Left lung (tissue), 10 donors: ENCODE measurements around the gene AXIN1. TPM values are rescaled to one million over a fixed set of nuclear protein-coding genes. Genes with fewer than 3 reads are reported as not detected.
"Not testable (repeated sequence)": the region's sequence is repeated elsewhere in the genome, so short reads cannot be mapped to it uniquely, and the experiment has no call there.

Experiments
- ATAC-seq: fragments of 200-7000 bp; cut with Tn5 transposase; one replicate; pipeline ENCODE4 v1.9.1; 2020; ENCODE audit warnings: moderate library complexity
- DNase-seq, 4 donors: peaks; one replicate each; pipeline ENCODE4 v3.0.0-alpha.2; 2013 to 2020
- H3K27ac ChIP-seq, 2 donors: fragments of 200-600 bp; sonication (generic) in 1 of 2; one replicate each; pipeline versions ENCODE4 v1.5.0 to v1.8.0; 2020 to 2021
- H3K27me3 ChIP-seq, 2 donors: fragments of 200-600 bp; sonication (generic) in 1 of 2; one replicate each; pipeline versions ENCODE4 v1.5.0 to v1.8.0; 2020 to 2021
- H3K36me3 ChIP-seq, 2 donors: fragments of 200-600 bp; sonication (generic) in 1 of 2; one replicate each; pipeline versions ENCODE4 v1.5.0 to v1.8.0; 2020 to 2021
- H3K4me1 ChIP-seq, 2 donors: fragments of 200-600 bp; one replicate each; pipeline ENCODE4 v1.8.0; 2021
- H3K4me3 ChIP-seq, 2 donors: fragments of 200-600 bp; sonication (generic) in 1 of 2; one replicate each; pipeline versions ENCODE4 v1.5.0 to v1.8.0; 2020 to 2021; ENCODE audit warnings: mild to moderate bottlenecking in 1 of 2
- H3K9me3 ChIP-seq, 2 donors: fragments of 200-600 bp; sonication (generic) in 1 of 2; one replicate each; pipeline versions ENCODE4 v1.5.0 to v1.8.0; 2020 to 2021
- CTCF ChIP-seq, 2 donors: fragments of 200-600 bp; sonication (generic) in 1 of 2; IDR thresholded peaks; one replicate each; pipeline versions ENCODE4 v1.5.0 to v1.8.0; 2021; ENCODE audit warnings: antibody characterized with exemption in 2 of 2
- intact Hi-C, 2 donors: fragments of 100-400 bp; cut with DNase I; formaldehyde crosslinking; loops; one replicate each; pipeline versions ENCODE4 v1.11.2 to v1.14.2; 2022
- polyA plus RNA-seq, 6 donors: library from polyadenylated mRNA; unstranded; fragments of 120-200 nt; gene quantifications; one replicate each; pipeline ENCODE4 v1.2.1, GENCODE V29; 2013; ENCODE audit not compliant: insufficient read length in 6 of 6
- total RNA-seq, 2 donors: library from RNA; stranded (reverse); fragmentation: NEBNext Ultra II Directional; extraction: Animal tissue kit (Norgen Biotek cat#: 25700); gene quantifications; one replicate each; pipeline ENCODE4 v1.2.1, GENCODE V29; 2021
- donor health status: DM: no; HTN: yes; CAD: no.
- donor health status: DM: no; HTN: no; CAD: no.

AXIN1 gene
- total and polyA plus RNA-seq, 8 donors: 14.0 to 23.4 (median 18.0) TPM

GRCh38 chr16:342455-343213 is 9.9 kb downstream of the AXIN1 start:
- no peak overlapping the region for H3K27ac ChIP-seq
- TF ChIP-seq CTCF (IDR thresholded peaks at IDR 0.05): no peak
- H3K36me3 ChIP-seq: peaks cover 0 to 31% of the 10 kb centered on the region in 2 donors
- peaks cover 0 to 60% of the 10 kb centered on the region in 2 donors for H3K4me1 ChIP-seq
- H3K4me3 ChIP-seq: no peak overlapping the region
- ATAC-seq (no peak), DNase-seq (no peak)
- no peaks in the 10 kb centered on the region for H3K9me3 ChIP-seq
- no peaks in the 10 kb centered on the region for H3K27me3 ChIP-seq
- intact Hi-C loops: no loop called here

DNA sequence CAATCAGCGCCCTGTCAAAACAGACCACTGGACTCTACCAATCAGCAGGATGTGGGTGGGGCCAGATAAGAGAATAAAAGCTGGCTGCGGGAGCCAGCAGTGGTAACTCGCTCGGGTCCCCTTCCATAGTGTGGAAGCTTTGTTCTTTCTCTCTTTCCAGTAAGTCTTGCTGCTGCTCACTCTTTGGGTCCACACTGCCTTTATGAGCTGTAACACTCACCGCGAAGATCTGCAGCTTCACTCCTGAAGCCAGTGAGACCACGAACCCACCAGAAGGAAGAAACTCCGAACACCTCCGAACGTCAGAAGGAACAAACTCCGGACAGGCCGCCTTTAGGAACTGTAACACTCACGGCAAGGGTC is 10.6 kb downstream of the AXIN1 start:
- intact Hi-C loops, H3K4me3 ChIP-seq, H3K27me3 ChIP-seq, H3K27ac ChIP-seq, ATAC-seq, DNase-seq, H3K9me3 ChIP-seq: not testable (repeated sequence)
- peaks cover 0 to 66% of the 10 kb centered on the region in 2 donors for H3K4me1 ChIP-seq
- H3K36me3 ChIP-seq: peaks cover 0 to 31% of the 10 kb centered on the region in 2 donors

GRCh38 chr16:341095-341973 is 11.2 kb downstream of the AXIN1 start:
- Histone ChIP-seq H3K36me3 (peaks cover 0 to 25% of the 10 kb centered on the region in 2 donors), H3K4me1 (peaks cover 0 to 66% of the 10 kb centered on the region in 2 donors)
- H3K27me3 ChIP-seq, intact Hi-C loops, H3K27ac ChIP-seq, DNase-seq, H3K4me3 ChIP-seq, ATAC-seq, H3K9me3 ChIP-seq: not testable (repeated sequence)

- Histone ChIP-seq H3K36me3 (peaks cover 0 to 17% of the 10 kb centered on the region in 2 donors), H3K27me3 (no peaks in the 10 kb centered on the region), H3K27ac (no peak overlapping the region), H3K9me3 (no peaks in the 10 kb centered on the region), H3K4me1 (peaks cover 0 to 66% of the 10 kb centered on the region in 2 donors), H3K4me3 (no peak overlapping the region)
- peak in 1 of 4 donors; percentile 70 for DNase-seq
- no peak for ATAC-seq
- TF ChIP-seq CTCF (IDR thresholded peaks at IDR 0.05): no peak
- intact Hi-C loops: no loop called here
Observed at GRCh38 chr16:340370-341091, 12.0 kb downstream of the AXIN1 start.

DNA sequence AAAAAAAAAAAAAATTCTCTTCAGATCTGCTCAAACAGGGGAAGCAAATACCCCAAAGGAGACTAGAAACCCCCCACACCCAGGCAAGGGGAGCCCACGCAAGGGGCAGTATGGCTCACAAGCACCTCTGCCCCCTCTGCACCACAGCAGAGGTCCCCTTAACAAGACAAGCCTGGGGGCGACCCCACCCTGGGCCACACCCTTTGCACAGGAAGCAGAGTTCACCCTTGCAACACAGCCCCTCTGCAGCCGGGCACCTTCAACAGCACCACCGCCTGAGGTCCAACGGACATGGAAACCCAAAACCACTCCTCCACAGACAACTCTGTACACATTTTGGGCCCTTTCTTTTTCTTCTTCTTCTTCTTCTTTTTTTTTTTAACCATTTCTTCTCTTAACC is 12.8 kb downstream of the AXIN1 start:
- intact Hi-C loops: no loop called here

More for the DNA sequence above, 12.8 kb downstream of the AXIN1 start:
- H3K27me3 ChIP-seq: no peaks in the 10 kb centered on the region
- peaks cover 0 to 8% of the 10 kb centered on the region in 2 donors for H3K36me3 ChIP-seq
- H3K27ac ChIP-seq: peak overlapping the region in 1 of 2 donors; percentile 55
- DNase-seq (peak in 1 of 4 donors; percentile 81), ATAC-seq (peak; percentile 26)
- no peak overlapping the region for H3K4me3 ChIP-seq
- no peak for TF ChIP-seq CTCF (IDR thresholded peaks at IDR 0.05)
- peaks cover 0 to 65% of the 10 kb centered on the region in 2 donors for H3K4me1 ChIP-seq
- no peaks in the 10 kb centered on the region for H3K9me3 ChIP-seq
